Measurements from ENCODE around the gene BCOR.

GRCh38 chrX:40101430-40101802, 3.7 kb upstream of the BCOR start:
- TF ChIP-seq CTCF (conservative IDR thresholded peaks at IDR 0.05; ENCODE audit: low read depth, low read length): no peak
- TF ChIP-seq EZH2 (IDR thresholded peaks at IDR 0.05; ENCODE audit: low read length, unreplicated experiment): no peak
